NB4 (cell line): ENCODE data around the gene CNOT6L.

Experiments
- DNase-seq: peaks from one replicate; pipeline ENCODE4 v3.0.0; 2010; ENCODE audit warnings: low read depth
- H3K4me3 ChIP-seq: one replicate; pipeline ENCODE4 v1.5.1; 2011; ENCODE audit warnings: mild to moderate bottlenecking, low read depth, low read length, moderate library complexity
- MYC ChIP-seq: IDR thresholded peaks from 2 replicates; pipeline ENCODE4 v1.6.1; 2011; ENCODE audit warnings: low read depth, low read length
- POLR2A ChIP-seq: IDR thresholded peaks from 2 replicates; pipeline ENCODE4 v1.6.1; 2011; ENCODE audit warnings: mild to moderate bottlenecking; ENCODE audit not compliant: insufficient read length; ENCODE audit errors: extremely low read depth
- TF ChIP-seq, protein P1 (sequence below): IDR thresholded peaks from one replicate; pipeline ENCODE4 v1.5.1; 2012; ENCODE audit warnings: low read depth, low read length
- TF ChIP-seq, protein P2 (sequence below): IDR thresholded peaks from 2 replicates; pipeline ENCODE4 v1.6.1; 2011; ENCODE audit warnings: low read depth, low read length

Gene CNOT6L

DNA sequence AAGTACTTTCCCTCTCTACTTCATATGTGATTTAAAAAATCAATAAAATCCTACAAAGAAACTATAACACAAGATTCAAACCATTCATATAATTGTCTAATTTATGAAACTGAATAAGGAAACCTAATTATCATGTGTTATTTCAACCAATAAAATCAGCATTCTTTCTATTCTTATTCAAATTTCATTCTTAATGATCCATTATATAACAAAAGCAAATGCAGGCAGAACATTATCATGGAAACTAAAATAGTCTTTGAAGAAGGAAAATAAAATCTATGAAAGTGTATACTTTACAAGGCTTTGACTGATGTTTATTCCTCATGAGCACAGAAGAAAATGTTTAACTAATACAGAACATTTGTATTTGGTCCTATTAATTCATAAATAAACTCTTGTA, 47.6 kb downstream of the CNOT6L start:
- TF ChIP-seq POLR2A (no peak), MYC (no peak)
- TF ChIP-seq, protein P1, sequence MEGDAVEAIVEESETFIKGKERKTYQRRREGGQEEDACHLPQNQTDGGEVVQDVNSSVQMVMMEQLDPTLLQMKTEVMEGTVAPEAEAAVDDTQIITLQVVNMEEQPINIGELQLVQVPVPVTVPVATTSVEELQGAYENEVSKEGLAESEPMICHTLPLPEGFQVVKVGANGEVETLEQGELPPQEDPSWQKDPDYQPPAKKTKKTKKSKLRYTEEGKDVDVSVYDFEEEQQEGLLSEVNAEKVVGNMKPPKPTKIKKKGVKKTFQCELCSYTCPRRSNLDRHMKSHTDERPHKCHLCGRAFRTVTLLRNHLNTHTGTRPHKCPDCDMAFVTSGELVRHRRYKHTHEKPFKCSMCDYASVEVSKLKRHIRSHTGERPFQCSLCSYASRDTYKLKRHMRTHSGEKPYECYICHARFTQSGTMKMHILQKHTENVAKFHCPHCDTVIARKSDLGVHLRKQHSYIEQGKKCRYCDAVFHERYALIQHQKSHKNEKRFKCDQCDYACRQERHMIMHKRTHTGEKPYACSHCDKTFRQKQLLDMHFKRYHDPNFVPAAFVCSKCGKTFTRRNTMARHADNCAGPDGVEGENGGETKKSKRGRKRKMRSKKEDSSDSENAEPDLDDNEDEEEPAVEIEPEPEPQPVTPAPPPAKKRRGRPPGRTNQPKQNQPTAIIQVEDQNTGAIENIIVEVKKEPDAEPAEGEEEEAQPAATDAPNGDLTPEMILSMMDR: no peak
- TF ChIP-seq, protein P2, sequence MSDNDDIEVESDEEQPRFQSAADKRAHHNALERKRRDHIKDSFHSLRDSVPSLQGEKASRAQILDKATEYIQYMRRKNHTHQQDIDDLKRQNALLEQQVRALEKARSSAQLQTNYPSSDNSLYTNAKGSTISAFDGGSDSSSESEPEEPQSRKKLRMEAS: no peak
- H3K4me3 ChIP-seq: no peak overlapping the region
- DNase-seq: no peak

DNA sequence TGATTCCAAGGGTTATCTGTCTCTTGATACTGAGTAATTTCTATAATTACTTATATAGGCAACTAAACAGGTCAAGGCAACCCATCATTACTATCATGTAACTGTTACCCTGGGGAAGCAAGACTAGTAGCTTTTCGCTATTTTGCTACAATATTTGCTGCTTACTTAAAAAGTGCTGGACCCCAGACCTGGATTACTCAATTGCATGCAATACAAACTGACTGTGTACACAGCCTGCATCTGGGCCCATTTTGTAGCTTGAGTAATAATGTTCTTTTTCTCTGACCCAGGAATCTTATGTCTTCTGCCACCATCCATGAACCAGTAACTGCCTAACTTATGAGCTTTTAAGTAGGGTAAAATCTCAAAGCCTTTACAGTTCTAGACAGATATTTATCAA, 53.4 kb downstream of the CNOT6L start:
- no peak for DNase-seq
- TF ChIP-seq POLR2A (no peak), MYC (no peak)
- TF ChIP-seq, protein P1: no peak
- TF ChIP-seq, protein P2: no peak
- no peak overlapping the region for H3K4me3 ChIP-seq

DNA sequence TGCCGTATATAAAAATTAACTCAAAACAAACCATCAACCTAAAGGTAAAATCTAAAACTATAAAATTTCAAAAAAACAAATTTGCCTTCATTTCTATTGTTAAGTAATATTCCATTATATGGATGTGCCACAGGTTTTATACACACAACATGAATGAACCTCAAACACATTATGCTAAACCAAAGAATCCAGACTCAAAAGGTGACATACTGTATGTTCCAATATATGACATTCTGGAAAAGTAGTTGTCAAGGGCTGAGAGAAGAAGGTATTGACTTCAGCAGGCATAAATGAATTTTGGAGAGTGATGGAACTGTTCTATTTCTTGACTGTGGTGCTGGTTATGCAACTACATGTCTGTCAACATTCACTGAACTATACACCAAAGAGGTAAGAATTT, 56.6 kb downstream of the CNOT6L start:
- TF ChIP-seq, protein P1: no peak
- TF ChIP-seq, protein P2: no peak
- no peak for DNase-seq
- no peak overlapping the region for H3K4me3 ChIP-seq

DNA sequence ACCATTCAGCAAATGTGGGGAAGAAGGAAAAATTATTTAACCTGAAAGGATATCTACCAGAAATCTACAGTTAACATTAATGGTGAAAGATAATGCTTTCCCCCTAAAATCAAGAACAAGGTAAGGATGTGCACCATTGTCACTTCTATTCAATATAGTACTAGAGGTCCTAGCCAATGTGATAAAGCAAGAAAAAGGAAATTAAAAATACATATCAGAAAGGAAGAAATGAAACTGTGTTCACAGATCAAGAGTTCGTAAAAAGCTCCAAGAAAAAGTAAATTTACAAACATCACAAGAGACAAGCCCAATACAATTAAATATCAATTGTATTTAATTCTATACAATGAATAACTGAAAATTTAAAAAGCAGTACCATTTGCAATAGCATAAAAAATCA, 57.6 kb downstream of the CNOT6L start:
- H3K4me3 ChIP-seq: no peak overlapping the region
- no peak for DNase-seq
- no peak for TF ChIP-seq MYC

DNA sequence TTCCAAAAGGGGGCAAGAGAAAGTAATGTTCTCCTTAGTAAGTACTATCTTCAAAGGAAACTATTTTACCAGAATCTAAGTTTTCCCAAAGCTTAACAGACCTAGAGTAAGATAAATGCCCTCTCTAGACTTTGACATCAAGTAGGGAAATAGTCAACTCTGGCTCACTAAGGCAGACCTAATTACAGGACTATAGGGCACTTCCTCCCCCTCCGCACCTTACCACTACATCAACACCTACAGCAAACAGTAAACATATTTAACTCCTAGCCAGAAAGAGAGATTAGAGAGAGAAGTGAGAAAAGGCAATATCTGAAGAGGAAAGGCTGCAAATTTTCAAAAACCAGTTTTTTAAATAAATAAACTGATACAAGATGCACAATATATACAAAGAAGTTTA, 60.4 kb downstream of the CNOT6L start:
- DNase-seq: no peak
- TF ChIP-seq, protein P1: no peak
- no peak for TF ChIP-seq POLR2A
- no peak for TF ChIP-seq MYC
- TF ChIP-seq, protein P2: no peak
- H3K4me3 ChIP-seq: no peak overlapping the region

DNA sequence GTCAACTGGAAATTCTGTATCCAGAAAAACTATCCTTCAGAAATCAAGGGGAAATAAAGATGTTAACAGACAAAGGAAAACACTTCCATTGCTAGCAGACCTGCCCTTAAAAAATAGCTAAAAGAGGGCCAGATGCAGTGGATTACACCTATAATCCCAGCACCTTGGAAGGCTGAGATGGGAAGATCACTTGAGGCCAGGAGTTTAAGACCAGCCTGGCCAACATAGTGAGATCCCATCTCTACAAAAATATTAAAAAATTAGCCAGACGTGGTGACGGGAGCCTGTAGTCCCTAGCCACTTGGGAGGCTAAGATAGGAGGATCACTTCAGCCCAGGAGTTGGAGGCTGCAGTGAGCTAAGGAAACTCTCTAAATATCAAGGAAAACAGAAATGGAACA, 67.4 kb downstream of the CNOT6L start:
- no peak overlapping the region for H3K4me3 ChIP-seq
- DNase-seq: no peak
- TF ChIP-seq, protein P2: no peak
- TF ChIP-seq, protein P1: no peak
- TF ChIP-seq POLR2A (no peak), MYC (no peak)
